Stimulated activated CD4-positive, alpha-beta T cell treated with anti-CD3 and anti-CD28 coated beads, Interleukin-12 subunit alpha, Interleukin-12 subunit beta, amount 100 ng/mL, for 48 hours (primary cell): Measurements from ENCODE around the gene TADA3.
A peak's percentile ranks its signal among the peaks of the same experiment; 100 is the strongest.

Experiments used
- DNase-seq, 3 donors: peaks; one replicate each; pipeline ENCODE4 v3.0.0-alpha.2; 2020; ENCODE audit warnings: low read depth in 2 of 3, low spot score in 1 of 3

The TADA3 gene

DNA sequence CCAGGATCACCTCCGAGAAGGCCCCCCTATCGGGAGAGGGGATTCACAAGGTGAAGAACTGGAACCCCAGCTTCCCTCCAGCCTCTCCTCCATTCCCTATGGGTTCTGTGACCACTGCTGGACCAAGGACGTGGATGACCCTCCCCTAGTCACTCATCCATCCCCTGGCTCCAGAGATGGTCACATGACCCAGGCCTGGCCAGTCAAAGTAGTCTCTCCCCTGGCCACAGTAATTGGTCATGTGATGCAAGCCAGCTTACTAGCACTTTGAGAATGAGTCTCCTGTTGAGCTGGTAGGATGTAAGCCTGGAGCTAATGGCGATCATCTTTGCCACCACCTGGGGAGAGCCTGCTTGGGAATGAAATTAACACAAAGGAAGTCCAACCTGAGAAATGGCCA is 26.4 kb downstream of the TADA3 start:
- no peak for DNase-seq

DNA sequence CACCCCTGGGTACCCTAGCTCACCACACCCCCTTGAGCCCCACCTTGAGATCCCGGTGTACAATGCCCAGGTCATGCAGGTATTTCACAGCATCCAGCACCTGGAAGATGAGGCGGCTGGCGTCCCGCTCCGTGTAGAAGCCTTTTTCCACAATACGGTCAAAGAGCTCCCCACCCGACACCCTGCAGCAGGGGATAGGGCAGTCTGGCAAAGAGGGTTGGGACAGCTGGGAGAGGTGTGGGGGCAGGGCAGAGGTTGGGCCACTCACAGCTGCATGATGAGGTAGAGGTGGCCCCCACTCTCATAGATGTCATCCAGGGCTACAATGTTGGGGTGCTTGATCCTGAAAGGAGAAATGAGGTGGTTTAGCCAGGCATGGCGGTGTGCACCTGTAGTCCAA is 29.4 kb downstream of the TADA3 start:
- no peak for DNase-seq

DNA sequence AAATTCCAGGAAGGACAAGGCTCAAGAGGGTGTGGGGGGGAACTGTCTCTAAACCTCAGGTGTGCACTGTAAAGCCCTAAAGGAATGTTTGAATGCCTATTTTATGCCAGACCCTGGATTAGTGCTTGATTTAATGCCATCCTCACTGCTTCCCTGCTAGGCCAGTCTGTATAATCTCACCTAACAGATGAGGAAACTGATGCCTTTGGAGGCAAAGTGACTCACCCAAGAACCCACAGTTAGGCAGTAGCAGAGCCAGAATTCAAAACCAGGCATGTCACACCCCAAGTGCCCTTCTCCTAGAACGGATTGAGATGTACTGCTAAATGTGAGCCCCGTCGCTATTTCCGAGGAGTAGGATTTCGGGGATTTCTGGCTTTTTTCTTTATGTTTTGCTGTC is 30.4 kb downstream of the TADA3 start:
- DNase-seq = no peak

DNA sequence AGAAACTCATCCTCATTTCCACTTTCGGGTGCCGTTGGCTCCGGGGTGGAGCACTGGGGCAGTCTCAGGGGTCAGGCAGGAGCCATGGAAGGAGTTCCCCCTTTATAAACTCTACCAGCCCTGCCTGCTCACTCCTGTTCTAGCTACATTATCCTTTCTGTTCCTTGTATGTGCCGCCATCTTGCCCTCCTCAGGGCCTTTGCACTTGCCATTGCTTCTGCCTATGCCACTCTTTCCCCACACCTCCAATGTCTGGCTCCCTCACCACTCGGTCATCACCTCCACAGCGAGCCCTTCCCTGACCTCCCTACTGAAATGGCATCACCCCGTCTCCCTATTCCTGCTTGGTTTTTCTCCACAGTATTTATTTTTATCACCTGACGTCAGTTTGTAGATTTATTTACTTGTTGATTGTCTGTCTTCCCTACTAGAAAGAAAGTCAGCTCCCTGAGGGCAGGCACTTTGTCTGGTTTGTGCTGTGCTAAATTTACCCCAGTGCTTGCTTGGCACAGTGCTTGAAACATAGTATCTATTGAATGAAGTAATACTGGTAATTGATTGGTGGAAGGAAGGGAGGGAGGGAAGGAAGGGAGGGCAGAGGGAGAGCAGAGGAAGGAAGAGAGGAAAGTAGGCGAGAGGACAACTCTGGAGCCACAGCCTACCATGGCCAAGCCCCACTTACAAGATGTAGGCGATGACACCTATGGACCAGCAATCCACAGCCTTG is 31.3 kb downstream of the TADA3 start:
- no peak for DNase-seq

DNA sequence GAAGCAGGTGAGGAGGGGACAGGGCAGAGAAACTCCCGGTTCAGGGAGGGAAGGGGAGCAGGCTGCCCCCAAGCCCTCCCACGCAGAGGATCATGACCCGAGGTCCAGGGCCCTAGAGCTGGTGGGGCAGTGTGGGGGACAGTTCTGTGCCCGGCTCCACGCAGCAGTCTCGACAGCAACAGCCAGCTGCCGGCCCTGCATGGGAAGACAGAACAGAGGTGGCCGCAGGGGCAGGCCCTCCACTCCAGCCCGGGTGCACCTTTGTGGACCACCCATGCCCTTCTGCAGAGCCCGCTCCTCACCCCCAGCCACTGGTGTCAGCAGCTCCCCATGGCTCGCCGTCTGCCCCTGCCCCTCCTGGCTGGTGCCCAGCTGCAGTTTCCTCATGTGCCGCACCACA is 34.8 kb downstream of the TADA3 start:
- no peak for DNase-seq

DNA sequence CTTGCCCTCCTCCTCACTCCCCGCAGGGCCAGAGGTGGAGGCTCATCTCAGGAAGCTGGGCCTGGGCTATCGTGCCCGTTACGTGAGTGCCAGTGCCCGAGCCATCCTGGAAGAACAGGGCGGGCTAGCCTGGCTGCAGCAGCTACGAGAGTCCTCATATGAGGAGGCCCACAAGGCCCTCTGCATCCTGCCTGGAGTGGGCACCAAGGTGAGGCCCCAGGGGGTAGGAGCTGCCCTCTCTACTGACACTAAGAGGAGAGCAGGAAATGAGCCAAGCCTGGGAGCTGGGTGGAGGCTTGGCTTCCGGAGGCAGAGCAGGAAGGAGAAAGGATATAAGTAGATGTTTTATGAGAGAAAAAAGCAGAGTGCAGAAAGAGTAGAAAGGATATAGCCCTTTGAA is 37.6 kb downstream of the TADA3 start:
- no peak for DNase-seq

DNA sequence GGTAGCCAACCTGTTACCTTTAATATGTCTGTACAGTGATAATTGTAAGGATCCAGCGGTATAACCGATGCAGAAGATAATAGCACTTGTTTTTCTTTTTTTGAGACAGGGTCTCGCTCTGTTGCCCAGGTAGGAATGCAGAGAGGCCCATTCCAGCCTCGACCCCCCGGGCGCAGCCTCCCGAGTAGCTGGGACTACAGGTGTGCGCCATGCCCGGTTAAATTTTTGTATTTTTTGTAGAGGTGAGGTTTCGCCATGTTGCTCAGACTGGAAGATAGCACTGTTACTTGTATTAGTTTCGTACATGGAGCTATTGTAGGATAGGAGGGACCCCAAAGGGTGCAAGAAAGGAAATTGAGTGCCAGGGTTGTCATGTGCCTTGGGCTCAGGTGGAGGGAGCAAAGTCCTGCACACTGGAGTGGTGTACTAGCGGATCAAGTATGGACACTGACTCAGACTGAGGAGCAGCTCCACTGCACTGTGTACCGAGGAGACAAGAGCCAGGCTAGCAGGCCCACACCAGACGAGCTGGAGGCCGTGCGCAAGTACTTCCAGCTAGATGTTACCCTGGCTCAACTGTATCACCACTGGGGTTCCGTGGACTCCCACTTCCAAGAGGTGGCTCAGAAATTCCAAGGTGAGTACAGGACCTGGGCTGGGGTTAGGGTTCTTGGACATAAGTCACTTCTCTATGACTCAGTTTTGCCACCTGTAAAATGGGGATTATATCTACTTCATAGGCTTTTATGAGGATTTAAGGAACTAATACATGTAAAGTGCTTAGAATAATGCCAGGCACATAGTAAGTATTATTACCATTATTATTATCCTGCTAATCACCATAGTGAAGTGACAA is 41.5 kb downstream of the TADA3 start:
- DNase-seq = no peak

DNA sequence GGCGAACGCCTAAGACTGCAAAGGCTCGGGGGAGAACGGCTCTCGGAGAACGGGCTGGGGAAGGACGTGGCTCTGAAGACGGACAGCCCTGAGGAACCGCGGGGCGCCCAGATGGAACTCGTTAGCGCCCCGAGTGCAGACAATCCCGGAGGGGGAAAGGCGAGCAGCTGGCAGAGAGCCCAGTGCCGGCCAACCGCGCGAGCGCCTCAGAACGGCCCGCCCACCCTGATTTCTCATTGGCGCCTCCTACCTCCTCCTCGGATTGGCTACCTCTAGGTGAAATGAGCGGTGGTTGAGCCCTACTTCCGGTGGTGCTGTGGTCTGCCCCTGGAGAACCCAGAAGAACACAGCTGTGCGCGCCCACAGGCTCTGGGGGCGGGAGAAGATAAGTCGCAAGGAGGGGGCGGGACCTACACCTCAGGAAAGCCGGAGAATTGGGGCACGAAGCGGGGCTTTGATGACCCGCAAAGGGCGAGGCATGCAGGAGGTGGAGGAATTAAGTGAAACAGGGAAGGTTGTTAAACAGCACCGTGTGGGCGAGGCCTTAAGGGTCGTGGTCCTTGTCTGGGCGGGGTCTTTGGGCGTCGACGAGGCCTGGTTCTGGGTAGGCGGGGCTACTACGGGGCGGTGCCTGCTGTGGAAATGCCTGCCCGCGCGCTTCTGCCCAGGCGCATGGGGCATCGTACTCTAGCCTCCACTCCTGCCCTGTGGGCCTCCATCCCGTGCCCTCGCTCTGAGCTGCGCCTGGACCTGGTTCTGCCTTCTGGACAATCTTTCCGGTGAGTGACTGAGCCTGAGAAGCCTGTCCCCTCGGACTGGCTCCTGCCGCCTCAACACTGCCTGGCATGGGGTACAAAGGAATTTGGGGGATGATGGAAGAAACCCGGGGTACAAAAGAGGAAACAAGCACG is 42.4 kb downstream of the TADA3 start, which contains the start of gene OGG1:
TSS of gene OGG1 (plus strand) at position 308 of the 911 bp plus-strand sequence. CDS start at position 643, 335 bp downstream.
- DNase-seq = peak; percentile 92 to 96 (median 94)

DNA sequence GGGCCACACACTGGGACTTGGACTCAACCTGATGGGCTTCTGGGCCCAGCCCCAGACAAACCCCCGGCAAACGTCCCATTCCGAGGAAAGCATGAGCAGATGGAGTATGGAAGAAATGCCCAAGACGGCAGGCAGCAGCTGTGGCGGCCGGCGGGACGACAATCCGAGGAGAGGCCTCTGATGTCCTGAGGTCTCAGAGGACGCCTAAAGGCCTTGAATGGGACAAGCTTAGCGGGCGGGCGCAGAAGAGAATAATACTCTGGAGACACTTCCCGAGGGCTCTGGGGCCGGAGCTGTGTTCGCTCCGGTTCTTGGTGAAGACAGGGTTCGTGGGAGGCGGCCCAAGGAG is 43.0 kb downstream of the TADA3 start:
- DNase-seq = no peak

DNA sequence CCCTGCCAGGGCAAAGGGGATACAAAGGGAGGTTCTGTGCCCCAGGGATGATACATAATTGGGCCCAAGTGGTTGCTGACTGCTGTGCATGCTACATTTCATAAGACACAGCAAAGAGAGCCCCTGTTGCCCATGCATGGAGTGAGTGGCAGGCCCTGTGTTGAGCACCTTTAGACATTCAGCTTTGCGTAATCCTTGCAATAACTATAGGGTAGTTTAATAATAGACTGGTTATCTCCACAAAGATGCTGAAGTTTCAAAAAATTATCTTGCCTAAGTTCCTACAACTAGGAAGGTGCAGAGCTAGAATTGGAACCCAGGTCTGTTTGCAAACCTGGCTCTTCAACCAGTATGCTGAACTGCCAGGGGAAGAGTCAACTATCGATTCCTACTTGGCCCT is 44.2 kb downstream of the TADA3 start:
- no peak for DNase-seq

DNA sequence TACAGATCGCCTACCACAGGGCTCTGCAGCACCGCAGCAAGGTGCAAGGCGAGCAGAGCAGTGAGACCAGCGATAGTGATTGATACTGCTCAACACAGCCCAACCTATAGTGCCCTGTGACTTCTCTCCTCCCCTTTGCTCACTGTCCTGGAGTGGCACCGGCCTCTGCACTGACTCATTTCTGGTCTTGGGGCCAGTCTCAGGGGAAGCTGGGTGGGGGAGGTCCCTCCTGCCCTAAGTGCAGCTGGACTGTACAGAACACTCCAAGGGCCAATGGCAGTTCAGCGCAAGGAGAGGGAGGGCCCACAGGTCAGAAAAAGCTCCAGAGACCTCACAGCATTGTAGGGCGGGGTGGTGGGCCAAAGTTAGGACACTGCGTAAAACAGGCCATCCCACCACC is 45.0 kb downstream of the TADA3 start:
- DNase-seq = no peak

DNA sequence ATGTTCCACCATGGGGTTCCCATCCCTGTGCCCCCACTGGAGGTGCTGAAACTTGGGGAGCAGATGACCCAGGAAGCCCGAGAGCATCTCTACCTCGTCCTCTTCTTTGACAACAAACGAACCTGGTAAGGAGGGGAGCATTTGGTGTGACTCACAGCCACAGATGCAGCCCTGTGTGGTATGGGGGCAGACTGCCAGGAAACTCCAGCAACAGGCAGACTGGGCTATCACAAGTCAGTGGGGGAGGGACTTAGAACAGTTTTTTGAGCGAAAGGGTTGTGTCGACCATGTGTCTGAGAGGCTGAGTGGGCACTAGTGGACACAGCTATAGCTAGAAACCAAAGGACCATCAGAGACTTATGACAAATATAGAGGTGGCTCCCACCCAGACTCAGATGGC is 45.9 kb downstream of the TADA3 start:
- DNase-seq = no peak

DNA sequence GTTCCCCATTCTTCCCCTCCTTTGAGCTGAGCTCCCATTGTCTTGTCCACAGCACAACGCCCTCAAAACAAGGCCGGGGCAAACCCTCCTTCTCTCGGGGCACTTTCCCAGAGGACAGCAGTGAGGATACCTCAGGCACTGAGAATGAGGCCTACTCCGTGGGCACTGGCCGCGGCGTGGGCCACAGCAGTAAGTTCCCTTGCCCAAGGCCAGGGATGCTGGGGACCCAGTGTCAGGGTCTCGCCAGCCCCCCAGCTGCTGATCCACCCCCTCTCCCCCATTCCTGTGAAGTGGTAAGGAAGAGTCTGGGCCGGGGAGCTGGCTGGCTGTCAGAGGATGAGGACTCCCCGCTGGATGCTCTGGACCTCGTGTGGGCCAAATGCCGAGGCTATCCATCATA is 46.8 kb downstream of the TADA3 start:
- DNase-seq = no peak

DNA sequence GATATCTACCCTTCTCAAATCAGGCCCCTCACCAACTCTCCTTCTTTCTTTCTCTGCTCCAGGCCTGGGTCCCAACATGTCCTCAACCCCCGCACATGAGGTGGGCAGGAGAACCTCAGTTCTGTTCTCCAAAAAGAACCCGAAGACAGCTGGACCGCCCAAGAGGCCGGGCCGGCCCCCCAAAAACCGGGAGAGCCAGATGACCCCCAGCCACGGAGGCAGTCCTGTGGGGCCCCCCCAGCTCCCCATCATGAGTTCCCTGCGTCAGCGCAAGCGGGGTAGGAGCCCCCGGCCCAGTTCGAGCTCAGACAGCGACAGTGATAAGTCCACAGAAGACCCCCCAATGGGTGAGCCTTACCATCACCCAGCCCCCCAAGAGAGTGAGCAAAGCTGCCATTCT is 48.1 kb downstream of the TADA3 start:
- no peak for DNase-seq

DNA sequence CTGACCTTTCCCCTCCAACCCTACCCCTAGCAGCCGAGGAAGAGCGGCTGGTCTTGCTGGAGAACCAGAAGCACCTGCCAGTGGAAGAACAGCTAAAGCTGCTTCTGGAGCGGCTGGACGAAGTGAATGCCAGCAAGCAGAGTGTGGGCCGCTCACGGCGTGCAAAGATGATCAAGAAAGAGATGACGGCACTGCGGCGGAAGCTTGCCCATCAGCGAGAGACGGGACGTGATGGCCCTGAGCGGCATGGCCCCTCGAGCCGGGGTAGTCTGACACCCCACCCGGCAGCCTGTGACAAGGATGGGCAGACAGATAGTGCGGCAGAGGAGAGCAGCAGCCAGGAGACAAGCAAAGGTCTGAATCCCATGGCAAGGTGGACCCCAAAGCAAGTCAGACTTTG is 48.7 kb downstream of the TADA3 start:
- no peak for DNase-seq

DNA sequence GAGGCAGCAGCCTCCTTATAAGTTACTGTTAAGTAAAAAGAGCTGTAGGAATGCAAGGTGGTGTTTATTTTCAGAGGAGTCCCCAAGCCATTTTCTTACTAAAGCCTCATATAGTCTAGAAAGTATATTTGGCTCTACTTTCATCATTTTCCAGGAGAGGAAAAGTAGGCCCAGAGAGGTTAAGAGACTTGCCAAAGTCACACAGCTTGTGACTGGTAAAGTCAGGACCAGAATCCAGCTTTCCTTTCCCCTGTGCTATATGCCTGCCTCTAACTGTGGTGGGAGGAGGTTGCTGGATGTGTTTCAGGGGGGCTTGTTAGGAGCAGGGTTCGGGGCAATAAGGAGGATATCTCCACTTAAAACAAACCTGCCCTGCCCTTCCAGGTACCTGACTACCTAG is 49.7 kb downstream of the TADA3 start:
- no peak for DNase-seq

DNA sequence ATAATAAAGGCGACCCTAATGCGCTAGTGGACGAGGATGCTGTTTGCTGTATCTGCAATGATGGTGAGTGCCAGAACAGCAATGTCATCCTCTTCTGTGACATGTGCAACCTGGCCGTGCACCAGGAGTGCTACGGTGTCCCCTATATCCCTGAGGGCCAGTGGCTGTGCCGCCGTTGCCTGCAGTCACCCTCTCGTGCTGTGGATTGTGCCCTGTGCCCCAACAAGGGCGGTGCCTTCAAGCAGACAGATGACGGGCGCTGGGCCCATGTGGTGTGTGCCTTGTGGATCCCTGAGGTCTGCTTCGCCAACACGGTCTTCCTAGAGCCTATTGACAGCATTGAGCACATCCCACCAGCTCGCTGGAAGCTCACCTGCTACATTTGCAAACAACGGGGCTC is 53.1 kb downstream of the TADA3 start:
- no peak for DNase-seq

DNA sequence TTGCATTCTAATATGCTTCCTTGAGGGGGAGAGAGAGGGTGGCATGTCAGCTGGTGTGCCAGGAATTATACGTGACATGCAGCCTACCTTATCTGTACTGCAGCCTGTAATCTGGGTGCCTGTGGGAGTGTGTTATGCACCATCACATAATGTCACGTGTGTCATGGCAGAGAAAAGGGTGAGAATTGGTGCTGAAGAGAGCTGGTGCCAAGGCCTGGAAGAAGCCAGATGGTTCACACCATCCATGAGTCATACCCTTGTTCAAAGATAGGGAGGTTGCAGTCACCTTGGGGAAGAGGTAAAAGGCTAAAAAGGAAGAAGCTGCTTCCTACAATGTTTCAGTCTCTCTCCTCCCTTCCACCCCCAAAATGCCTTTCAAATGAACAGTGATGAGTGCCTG is 55.4 kb downstream of the TADA3 start:
- DNase-seq = no peak

DNA sequence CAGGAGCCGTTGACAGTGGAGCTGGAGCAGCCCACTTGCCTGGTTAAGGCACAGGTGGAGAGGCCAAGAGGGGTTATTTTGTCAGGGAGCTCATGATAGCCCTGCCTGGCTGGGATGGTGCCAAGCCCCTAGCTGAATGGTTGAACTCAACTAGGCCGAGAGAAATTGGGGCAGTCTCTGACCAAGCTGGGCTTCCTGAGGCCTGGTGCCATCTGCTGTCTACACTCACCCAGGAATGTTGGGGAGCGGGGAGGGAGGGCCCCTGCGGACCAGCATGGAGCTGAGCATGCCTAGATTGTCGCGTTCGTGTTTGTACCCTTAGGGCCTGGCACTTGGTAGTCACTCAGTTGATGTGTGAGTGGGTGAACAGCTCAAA is 59.5 kb downstream of the TADA3 start:
- no peak for DNase-seq

DNA sequence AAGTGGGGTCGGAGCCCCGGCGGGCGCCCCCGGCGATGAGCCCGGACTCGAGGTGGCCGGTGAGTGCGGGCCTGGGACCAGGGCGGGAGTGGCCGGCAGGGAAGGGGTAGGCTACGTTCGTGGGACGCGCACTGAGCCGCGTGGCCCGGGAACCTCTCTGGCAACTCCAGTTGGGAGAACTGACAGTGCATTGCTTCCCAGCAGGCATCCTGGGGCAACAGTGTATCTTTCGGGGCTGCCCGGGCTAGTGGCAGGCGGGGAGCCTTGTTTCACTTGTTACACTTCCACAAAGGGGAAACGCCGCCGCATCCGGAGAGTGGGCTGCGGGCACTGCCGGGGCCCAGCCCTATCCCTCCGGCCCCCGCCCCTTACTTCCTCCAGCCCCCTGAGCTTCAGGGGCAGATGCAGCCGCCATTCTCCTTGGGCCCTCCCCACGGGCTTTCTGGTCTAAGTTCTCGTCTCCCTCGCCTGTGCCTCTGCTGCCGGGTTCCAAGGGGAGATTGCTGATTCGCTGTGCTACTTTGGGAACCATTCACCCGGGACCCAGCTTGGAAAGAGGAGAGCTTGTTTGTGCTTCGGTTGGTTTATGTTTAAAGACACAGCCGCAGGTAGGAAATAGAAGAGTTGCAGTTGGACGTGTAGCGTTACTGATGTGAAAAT is 60.1 kb downstream of the TADA3 start:
- no peak for DNase-seq
